ENCODE measurements around the gene TBC1D22A.

- TF ChIP-seq, protein P1, sequence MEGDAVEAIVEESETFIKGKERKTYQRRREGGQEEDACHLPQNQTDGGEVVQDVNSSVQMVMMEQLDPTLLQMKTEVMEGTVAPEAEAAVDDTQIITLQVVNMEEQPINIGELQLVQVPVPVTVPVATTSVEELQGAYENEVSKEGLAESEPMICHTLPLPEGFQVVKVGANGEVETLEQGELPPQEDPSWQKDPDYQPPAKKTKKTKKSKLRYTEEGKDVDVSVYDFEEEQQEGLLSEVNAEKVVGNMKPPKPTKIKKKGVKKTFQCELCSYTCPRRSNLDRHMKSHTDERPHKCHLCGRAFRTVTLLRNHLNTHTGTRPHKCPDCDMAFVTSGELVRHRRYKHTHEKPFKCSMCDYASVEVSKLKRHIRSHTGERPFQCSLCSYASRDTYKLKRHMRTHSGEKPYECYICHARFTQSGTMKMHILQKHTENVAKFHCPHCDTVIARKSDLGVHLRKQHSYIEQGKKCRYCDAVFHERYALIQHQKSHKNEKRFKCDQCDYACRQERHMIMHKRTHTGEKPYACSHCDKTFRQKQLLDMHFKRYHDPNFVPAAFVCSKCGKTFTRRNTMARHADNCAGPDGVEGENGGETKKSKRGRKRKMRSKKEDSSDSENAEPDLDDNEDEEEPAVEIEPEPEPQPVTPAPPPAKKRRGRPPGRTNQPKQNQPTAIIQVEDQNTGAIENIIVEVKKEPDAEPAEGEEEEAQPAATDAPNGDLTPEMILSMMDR (optimal IDR thresholded peaks at IDR 0.05 in 1 of 3, IDR thresholded peaks at IDR 0.05 in 1 of 3, conservative IDR thresholded peaks at IDR 0.05 in 1 of 3; ENCODE audit: extremely low read depth in 1 of 3, insufficient read depth in 2 of 3, low read length in 3 of 3), result no peak
- TF ChIP-seq EZH2 (IDR thresholded peaks at IDR 0.05; ENCODE audit: low read length), result no peak
Observed at GRCh38 chr22:46929046-46929709, 166.7 kb downstream of the TBC1D22A start.

Measured in keratinocyte (primary cell).